Measurements from ENCODE around the gene CBX7. TPM values are rescaled to one million over a fixed set of nuclear protein-coding genes. Genes with fewer than 3 reads are reported as not detected.

The CBX7 gene
- total and polyA plus RNA-seq, 2 donors (not counting 3 experiments of a cell fraction or from before 2014, with no cell fraction given): 3.4 to 7.1 TPM

DNA sequence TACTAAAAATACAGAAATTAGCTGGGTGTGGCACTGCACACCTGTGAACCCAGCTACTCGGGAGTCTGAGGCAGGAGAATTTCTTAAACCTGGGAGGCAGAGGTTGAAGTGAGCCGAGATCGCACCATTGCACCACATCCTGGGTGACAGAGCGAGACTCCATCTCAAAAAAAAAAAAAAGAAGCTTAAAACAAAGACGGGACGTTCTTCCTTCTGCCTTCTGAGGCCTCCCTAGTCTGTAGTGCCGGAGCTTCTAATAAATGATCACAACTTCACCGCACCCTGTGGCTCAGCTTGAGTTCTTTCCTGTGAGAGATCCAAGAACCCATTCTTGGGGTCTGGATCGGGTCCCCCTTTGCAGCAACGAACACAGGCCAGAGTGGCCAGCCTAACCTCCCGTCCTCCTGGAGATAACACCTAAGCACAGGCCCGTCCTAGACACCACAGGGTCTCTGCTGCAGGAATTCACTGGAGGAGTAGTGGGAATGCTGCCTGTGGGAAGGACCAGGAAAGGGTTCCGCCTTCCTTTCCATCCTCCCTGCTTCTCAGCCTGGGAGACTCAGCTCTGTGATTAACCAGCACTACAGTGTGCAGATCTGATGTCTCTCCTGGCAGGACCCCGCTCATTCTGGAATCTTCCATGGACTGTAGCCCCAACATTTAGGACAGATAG, 57.6 kb downstream of the CBX7 start:
- no peaks in the 10 kb centered on the region for H3K9me3 ChIP-seq (replicated peaks; ENCODE audit: control insufficient read depth, insufficient read depth, low read length)
- H3K9me1 ChIP-seq (replicated peaks; ENCODE audit: control insufficient read depth, extremely low read depth, insufficient read depth, low read length): no peaks in the 10 kb centered on the region
- dilution Hi-C loops (cut with MboI; ENCODE audit: extremely low pct_ligation_motif_present, low sequenced_read_pairs) (no loop called here), intact Hi-C loops (cut with micrococcal nuclease) (no loop called here)
- BruUV-seq (replicated peaks): no TSS peak
- DNase-seq (ENCODE audit: low read depth, low spot score): no peak
- TF ChIP-seq GATA2 (IDR thresholded peaks at IDR 0.05; ENCODE audit: insufficient read depth, insufficient read length, low read depth, low read length): no peak
- TF ChIP-seq, protein P1, sequence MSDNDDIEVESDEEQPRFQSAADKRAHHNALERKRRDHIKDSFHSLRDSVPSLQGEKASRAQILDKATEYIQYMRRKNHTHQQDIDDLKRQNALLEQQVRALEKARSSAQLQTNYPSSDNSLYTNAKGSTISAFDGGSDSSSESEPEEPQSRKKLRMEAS (IDR thresholded peaks at IDR 0.05; ENCODE audit: insufficient read depth, insufficient read length): no peak
- POLR2A ChIA-PET: no interaction called here
- no peaks in the 10 kb centered on the region for H3K36me3 ChIP-seq (ENCODE audit: control insufficient read depth in 2 of 2, extremely low read depth in 1 of 2, insufficient read depth in 2 of 2, low read length in 2 of 2)
- no peaks in the 10 kb centered on the region for H4K20me1 ChIP-seq (replicated peaks; ENCODE audit: control insufficient read depth, extremely low read depth, insufficient read depth, low read length)
- H3K27ac ChIP-seq (ENCODE audit: insufficient read depth, low read depth, low read length): no peak overlapping the region
- FAIRE-seq: no peak
- H2AFZ ChIP-seq (ENCODE audit: low read depth, low read length): no peak overlapping the region
- H3K4me1 ChIP-seq (ENCODE audit: control insufficient read depth, extremely low read depth, insufficient read depth, low read length): no peaks in the 10 kb centered on the region
- no peak overlapping the region for H3K9ac ChIP-seq (replicated peaks; ENCODE audit: extremely low read depth, insufficient read depth, low read length)
- CTCF ChIA-PET: interaction anchor here (0.9 to 1.1 kb wide), 2 partner anchors 24 to 27 kb away, joined by 4 to 5 read pairs; no protein-coding TSS in a partner anchor
- H3K4me2 ChIP-seq (ENCODE audit: insufficient read depth, low read length): no peak overlapping the region
- H3K4me3 ChIP-seq (replicated peaks in 1 of 3; ENCODE audit: insufficient read depth in 1 of 3, low read depth in 1 of 3, low read length in 3 of 3): no peak overlapping the region
- no peaks in the 10 kb centered on the region for H3K79me2 ChIP-seq (ENCODE audit: control insufficient read depth, insufficient read depth, low read length)
- H3K27me3 ChIP-seq (ENCODE audit: control insufficient read depth in 2 of 2, insufficient read depth in 2 of 2, low read length in 2 of 2): peaks cover 0 to 4% of the 10 kb centered on the region in 2 experiments

DNA sequence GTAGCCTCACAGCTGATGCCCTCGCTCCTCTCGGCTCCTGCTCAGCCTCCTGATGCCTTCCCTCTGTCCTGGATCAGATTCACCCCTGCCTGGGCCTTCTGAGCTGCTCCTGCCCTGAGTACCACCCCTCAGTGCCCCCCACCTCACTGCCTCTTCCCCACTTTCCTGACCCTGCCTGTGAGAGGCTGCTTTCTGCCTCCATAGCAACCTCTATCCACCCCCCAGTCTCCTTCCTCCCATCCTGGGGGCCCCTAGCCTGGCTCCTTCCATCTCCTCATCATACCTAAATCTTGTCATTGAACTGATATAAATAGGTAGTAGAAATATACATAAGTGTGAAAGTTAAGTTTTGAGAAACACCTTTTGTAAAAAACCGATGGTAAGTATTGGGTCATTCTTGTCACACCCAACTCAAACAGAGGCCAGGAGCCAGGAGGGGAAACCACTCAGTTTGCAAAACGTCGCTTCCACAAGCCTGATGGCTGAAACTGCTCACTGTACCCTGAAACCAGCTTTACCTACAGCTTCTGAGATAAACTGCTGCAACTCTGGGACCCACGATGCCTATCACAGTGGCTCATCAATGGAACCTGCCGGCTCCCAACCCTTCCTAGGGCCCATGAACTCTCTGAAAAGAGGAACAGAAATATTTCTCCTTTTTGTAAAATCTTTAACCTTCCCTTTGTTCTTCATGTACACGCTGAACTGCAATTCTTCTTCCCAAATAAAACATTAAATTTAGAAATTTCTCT, 60.2 kb downstream of the CBX7 start:
- H4K20me1 ChIP-seq (replicated peaks; ENCODE audit: control insufficient read depth, extremely low read depth, insufficient read depth, low read length): no peaks in the 10 kb centered on the region
- intact Hi-C loops (cut with micrococcal nuclease): no loop called here
- H3K27ac ChIP-seq (ENCODE audit: insufficient read depth, low read depth, low read length): no peak overlapping the region
- TF ChIP-seq FOS (IDR thresholded peaks at IDR 0.05; ENCODE audit: borderline replicate concordance, insufficient read depth, low read length) (no peak), GATA2 (IDR thresholded peaks at IDR 0.05; ENCODE audit: insufficient read depth, insufficient read length, low read depth, low read length) (no peak), JUN (IDR thresholded peaks at IDR 0.05; ENCODE audit: borderline replicate concordance, insufficient read depth, insufficient read length, low read depth) (no peak), POLR2A (IDR thresholded peaks at IDR 0.05; ENCODE audit: low read depth, low read length) (no peak), EZH2 (IDR thresholded peaks at IDR 0.05; ENCODE audit: borderline replicate concordance, low read depth, low read length, severe bottlenecking) (no peak), POLR2AphosphoS5 (IDR thresholded peaks at IDR 0.05; ENCODE audit: insufficient read depth, low read depth, low read length) (no peak), MYC (IDR thresholded peaks at IDR 0.05; ENCODE audit: low read depth, low read length) (no peak)
- TF ChIP-seq, protein P2, sequence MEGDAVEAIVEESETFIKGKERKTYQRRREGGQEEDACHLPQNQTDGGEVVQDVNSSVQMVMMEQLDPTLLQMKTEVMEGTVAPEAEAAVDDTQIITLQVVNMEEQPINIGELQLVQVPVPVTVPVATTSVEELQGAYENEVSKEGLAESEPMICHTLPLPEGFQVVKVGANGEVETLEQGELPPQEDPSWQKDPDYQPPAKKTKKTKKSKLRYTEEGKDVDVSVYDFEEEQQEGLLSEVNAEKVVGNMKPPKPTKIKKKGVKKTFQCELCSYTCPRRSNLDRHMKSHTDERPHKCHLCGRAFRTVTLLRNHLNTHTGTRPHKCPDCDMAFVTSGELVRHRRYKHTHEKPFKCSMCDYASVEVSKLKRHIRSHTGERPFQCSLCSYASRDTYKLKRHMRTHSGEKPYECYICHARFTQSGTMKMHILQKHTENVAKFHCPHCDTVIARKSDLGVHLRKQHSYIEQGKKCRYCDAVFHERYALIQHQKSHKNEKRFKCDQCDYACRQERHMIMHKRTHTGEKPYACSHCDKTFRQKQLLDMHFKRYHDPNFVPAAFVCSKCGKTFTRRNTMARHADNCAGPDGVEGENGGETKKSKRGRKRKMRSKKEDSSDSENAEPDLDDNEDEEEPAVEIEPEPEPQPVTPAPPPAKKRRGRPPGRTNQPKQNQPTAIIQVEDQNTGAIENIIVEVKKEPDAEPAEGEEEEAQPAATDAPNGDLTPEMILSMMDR (IDR thresholded peaks at IDR 0.05; ENCODE audit: extremely low read depth in 1 of 2, insufficient read depth in 1 of 2, low read depth in 1 of 2, low read length in 2 of 2): no peak
- TF ChIP-seq, protein P1 (IDR thresholded peaks at IDR 0.05; ENCODE audit: insufficient read depth, insufficient read length): no peak
- no peaks in the 10 kb centered on the region for H3K4me1 ChIP-seq (ENCODE audit: control insufficient read depth, extremely low read depth, insufficient read depth, low read length)
- FAIRE-seq (no peak), DNase-seq (ENCODE audit: low read depth, low spot score) (no peak)
- POLR2A ChIA-PET: no interaction called here
- no peaks in the 10 kb centered on the region for H3K9me3 ChIP-seq (replicated peaks; ENCODE audit: control insufficient read depth, insufficient read depth, low read length)
- no peaks in the 10 kb centered on the region for H3K36me3 ChIP-seq (ENCODE audit: control insufficient read depth in 2 of 2, extremely low read depth in 1 of 2, insufficient read depth in 2 of 2, low read length in 2 of 2)
- CTCF ChIA-PET: interaction anchor here (1.0 kb wide), 1 partner anchor 29 kb away, joined by 3 read pairs; no protein-coding TSS in a partner anchor
- no TSS peak for BruUV-seq (replicated peaks)
- no peaks in the 10 kb centered on the region for H3K9me1 ChIP-seq (replicated peaks; ENCODE audit: control insufficient read depth, extremely low read depth, insufficient read depth, low read length)
- H3K27me3 ChIP-seq (ENCODE audit: control insufficient read depth in 2 of 2, insufficient read depth in 2 of 2, low read length in 2 of 2): peaks cover 0 to 4% of the 10 kb centered on the region in 2 experiments
- dilution Hi-C loops (cut with MboI; ENCODE audit: extremely low pct_ligation_motif_present, low sequenced_read_pairs): no loop called here
- no peak overlapping the region for H3K9ac ChIP-seq (replicated peaks; ENCODE audit: extremely low read depth, insufficient read depth, low read length)
- no peak overlapping the region for H2AFZ ChIP-seq (ENCODE audit: low read depth, low read length)
- no peak overlapping the region for H3K4me3 ChIP-seq (replicated peaks in 1 of 3; ENCODE audit: insufficient read depth in 1 of 3, low read depth in 1 of 3, low read length in 3 of 3)
- no peaks in the 10 kb centered on the region for H3K79me2 ChIP-seq (ENCODE audit: control insufficient read depth, insufficient read depth, low read length)
- H3K4me2 ChIP-seq (ENCODE audit: insufficient read depth, low read length): no peak overlapping the region

Data from endothelial cell of umbilical vein (primary cell).